DND-41 (cell line): Measurements from ENCODE around the gene FAM120A.

ENCODE experiments used
- CTCF ChIP-seq: IDR thresholded peaks from 2 replicates; pipeline ENCODE4 v1.5.1; 2012; ENCODE audit warnings: borderline replicate concordance, low read length, moderate library complexity, mild to moderate bottlenecking; ENCODE audit not compliant: poor library complexity, severe bottlenecking; ENCODE audit errors: extremely low read depth
- EZH2 ChIP-seq: IDR thresholded peaks from 3 replicates; pipeline ENCODE4 v1.6.1; 2012; ENCODE audit warnings: borderline replicate concordance, low read depth, mild to moderate bottlenecking, moderate library complexity, low read length, inconsistent platforms; ENCODE audit not compliant: severe bottlenecking

DNA sequence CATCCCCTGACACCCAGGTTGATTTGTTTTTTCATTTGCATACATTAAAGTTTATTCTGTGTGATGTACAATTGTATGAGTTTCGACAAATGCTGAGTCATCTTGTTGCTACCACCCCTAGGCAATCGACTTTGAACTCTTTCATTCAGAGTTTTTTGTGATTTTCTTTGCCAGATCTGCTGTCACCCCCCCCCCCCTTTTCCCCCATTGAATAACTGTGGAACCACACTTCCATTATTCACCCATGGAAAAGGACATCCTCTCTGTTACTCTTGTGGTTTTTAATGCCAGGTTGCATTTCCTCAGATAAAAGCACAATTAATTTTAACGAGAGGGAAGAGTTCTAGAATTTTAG is 15.6 kb downstream of the FAM120A start:
- TF ChIP-seq CTCF (no peak), EZH2 (no peak)
